Left colon (tissue), 2 donors: ENCODE results near the gene CHST9. TPM values are rescaled to one million over a fixed set of nuclear protein-coding genes. Genes with fewer than 3 reads are reported as not detected.
"Not testable (repeated sequence)": the region's sequence is repeated elsewhere in the genome, so short reads cannot be mapped to it uniquely, and the experiment has no call there.

Source experiments
- ATAC-seq: fragments of 200-7000 bp; cut with Tn5 transposase; one replicate; pipeline ENCODE4 v1.9.1; 2020; ENCODE audit warnings: mild to moderate bottlenecking, moderate library complexity
- DNase-seq, 2 donors: peaks; one replicate each; pipeline ENCODE4 v3.0.0-alpha.2; 2020
- intact Hi-C, 2 donors: fragments of 100-400 bp; cut with DNase I in 1 of 2; cut with micrococcal nuclease in 1 of 2; formaldehyde crosslinking; loops; one replicate each; pipeline versions ENCODE4 v1.11.2 to v1.14.0; 2022; cut with DNase I, micrococcal nuclease
- long read RNA-seq: library from polyadenylated mRNA; unstranded; transcript quantifications from one replicate; pipeline ENCODE4 v2.0.0, GENCODE V29; 2021
- total RNA-seq, 2 donors: library from RNA; stranded (reverse); fragmentation: NEBNext Ultra II Directional; extraction: Animal tissue kit (Norgen Biotek cat#: 25700); gene quantifications; one replicate each; pipeline ENCODE4 v1.2.1, GENCODE V29; 2021
- donor health status: DM: no; HTN: no; CAD: no.
- donor health status: DM: yes; HTN: yes; CAD: no.

The CHST9 gene, protein sequence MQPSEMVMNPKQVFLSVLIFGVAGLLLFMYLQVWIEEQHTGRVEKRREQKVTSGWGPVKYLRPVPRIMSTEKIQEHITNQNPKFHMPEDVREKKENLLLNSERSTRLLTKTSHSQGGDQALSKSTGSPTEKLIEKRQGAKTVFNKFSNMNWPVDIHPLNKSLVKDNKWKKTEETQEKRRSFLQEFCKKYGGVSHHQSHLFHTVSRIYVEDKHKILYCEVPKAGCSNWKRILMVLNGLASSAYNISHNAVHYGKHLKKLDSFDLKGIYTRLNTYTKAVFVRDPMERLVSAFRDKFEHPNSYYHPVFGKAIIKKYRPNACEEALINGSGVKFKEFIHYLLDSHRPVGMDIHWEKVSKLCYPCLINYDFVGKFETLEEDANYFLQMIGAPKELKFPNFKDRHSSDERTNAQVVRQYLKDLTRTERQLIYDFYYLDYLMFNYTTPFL
- total RNA-seq = under 1 TPM in 1 of 2 donors, not detected in 1; 0.20 TPM
- long read RNA-seq = 0 reads

DNA sequence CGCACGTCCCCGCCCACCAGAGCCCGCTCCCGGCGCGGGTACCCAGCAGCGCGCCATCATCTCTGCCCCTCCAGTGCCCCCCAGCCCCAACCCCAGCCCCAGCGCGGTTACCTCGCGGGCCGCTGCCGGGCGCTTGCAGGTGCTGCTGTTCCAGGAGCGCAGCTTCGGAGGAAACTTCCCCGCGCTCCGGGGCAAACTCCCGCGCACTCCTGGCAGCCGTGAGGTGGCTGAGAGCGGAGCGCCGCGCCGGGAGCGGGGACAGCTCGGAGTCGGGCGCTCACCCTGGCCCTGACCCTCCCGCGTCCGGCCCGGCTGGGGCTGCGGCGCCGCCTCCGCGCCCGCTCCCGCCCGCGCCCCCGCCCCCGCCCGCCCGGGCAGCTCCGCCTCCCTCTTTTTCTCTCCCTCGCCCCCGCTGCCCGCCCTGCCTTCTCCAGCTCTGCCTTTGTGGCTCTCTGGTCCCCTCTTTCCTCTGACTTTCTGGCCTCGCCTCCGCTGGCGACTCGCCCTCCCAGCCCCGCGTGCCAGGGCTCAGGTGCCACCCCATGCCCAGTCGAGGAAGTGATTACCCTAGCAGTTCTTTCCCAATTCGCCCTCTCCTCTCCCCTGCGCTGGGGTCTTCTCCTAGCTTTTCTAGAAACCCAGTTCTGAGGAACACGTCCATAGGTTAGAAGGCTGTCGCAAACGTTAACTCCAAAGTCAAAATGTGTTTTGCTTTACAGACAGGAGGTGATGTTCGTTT is at the start of gene CHST9:
Gene CHST9 (minus strand): TSS at position 284 of the 739 bp plus-strand sequence. CDS start 42,499 bp downstream, outside the sequence.
- no peak for ATAC-seq
- intact Hi-C loops = no loop called here
- no peak for DNase-seq

DNA sequence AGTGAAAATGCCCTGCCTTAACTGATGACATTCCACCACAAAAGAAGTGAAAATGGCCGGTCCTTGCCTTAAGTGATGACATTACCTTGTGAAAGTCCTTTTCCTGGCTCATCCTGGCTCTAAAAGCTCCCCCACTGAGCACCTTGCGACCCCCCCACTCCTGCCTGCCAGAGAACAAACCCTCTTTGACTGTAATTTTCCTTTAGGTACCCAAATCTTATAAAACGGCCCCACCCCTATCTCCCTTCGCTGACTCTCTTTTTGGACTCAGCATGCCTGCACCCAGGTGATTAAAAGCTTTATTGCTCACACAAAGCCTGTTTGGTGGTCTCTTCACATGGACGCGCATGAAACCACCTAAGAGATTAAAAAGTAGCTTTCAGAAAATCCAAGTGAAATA is 47.2 kb upstream of the CHST9 start:
- DNase-seq, ATAC-seq: not testable (repeated sequence)
- intact Hi-C loops = loop anchor here in 1 of 2 donors (10.0 kb wide), 1 partner anchor 62 kb away; no protein-coding TSS in a partner anchor

DNA sequence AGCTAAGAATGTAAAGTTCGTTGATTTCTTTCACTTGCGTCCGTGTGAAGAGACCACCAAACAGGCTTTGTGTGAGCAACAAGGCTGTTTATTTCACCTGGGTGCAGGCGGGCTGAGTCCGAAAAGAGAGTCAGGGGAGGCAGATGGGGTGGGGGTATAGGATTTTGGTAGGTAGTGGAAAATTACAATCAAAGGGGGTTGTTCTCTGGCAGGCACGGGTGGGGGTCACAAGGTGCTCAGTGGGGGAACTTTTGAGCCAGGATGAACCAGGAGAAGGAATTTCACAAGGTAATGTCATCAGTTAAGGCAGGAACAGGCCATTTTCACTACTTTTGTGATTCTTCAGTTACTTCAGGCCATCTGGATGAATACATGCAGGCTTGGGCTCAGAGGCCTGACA is 46.6 kb upstream of the CHST9 start:
- ATAC-seq, DNase-seq: not testable (repeated sequence)
- intact Hi-C loops = loop anchor here in 1 of 2 donors (10.0 kb wide), 1 partner anchor 63 kb away; no protein-coding TSS in a partner anchor

DNA sequence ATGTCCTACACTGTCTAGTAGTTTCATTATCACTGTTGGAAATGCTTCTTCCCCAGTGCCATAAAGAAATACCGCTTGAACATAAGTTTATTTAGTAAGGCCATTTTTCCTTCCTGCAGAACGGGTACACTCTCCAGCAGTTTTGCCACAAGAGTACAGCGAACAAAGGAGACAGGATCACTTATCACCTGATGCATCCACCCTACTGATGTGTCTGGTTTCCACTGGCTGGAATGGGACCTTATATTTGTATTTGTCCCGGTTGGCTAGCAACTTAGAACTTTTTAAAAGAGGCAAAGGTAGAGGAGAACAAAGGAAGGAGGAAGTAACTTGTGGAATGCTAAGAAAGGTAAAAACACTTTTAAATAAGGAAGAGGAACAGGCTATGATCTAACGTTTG is 46.1 kb upstream of the CHST9 start:
- ATAC-seq, DNase-seq: not testable (repeated sequence)
- intact Hi-C loops = loop anchor here in 1 of 2 donors (10.0 kb wide), 1 partner anchor 64 kb away; no protein-coding TSS in a partner anchor

DNA sequence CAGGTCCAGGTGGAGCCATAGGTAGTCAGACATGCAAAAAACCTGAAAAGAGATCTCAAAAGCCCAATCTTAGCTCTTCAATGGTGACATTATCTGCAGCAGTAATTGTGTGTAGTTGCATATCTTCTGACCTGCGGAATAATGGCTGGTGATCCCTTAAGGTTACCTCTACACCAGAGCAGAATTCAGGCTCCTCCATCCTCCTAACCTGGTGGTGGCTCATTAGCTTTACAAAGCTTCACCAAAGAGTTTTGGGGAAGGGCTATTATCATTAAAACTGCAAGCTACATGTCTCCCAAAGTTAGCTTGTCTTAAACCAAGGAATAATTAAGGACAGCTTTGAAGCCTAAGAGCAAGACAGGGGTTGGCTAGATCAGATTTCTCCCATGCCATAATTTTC is 42.6 kb upstream of the CHST9 start:
- no peak for ATAC-seq
- intact Hi-C loops = no loop called here
- no peak for DNase-seq

DNA sequence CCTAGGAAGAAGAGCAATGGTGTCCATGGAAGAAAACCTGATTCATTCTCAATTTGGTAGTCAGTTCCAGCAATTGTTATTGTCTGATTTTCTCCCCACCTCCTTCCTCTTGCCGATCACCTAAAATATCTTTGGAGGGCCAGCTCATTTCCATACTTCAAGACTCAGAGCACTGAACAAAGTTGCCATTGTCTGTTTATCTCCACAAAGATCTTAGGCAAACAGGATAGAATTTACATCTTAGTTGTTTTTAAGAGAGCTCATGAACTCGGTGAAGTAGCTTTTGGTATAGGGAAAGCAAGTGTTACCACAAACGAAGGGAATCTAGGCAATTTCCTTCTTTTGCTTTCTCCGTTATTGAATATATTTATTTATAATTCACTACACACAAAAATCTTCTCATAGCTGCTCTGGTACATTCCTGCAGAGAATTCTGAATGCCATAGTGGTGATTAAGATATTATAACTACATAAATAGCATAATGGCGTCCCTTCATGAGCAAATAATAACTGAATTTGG is 41.5 kb upstream of the CHST9 start:
- ATAC-seq = no peak
- no peak for DNase-seq
- intact Hi-C loops = no loop called here

DNA sequence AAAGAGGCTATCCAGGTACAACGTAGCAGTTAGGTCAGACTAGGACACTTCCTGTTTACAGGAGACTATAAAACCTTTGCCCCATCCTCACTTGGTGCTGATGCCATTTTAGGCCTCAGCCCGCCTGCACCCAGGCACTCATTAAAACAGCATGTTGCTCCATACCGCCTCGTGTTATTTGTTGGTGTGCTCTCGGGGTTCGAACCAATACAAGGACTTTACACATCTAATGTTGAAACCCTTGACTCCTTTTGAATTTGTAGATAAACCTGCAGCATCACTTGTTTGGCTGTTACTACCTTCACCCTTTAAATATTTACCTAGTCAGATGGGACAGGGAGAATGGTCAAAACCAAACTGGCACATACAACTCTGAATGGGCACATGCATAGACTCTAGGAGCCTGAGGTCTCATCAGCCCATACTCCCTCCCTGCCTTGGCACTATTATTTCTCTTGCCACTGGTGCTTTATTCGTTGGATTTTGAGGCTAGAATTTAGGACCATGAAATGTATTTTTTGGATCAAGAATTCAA is 40.9 kb upstream of the CHST9 start:
- intact Hi-C loops = no loop called here
- DNase-seq (no peak), ATAC-seq (no peak)

DNA sequence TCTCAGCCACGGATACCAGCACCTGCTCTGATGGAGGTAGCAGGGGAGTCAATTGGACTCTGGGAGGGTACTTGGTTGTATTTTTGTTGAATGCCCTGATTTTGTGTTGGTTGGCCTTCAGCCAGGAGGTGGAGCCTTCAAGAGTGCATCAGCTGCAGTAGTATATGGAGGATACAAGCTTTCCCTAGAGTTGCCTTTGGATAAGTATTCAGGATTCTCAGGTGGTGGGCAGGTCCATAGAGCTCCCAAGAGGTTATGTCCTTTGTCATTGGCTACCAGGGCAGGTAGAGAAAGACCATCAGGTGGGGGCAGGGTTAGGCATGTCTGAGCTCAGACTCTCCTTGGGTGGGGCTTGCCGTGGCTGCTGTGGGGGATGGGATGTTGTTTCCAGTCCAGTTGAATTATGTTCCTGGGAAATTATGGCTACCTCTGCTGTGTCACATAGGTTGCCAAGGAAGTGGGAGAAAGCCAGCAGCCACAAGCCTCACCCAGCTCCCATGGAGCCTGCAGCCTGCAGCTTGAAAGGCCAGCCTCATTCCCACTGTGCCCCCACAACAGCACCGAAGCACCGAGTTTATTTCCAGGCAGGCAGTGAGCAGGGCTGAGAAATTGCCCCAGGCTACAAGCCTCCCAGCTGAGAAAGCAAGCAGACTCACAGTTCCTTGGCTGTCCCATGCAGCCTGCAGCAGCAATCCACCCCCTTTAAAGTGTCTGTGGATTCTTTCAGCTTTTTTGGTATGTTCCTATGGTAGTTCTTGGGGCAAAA is 38.6 kb upstream of the CHST9 start:
- DNase-seq (no peak), ATAC-seq (no peak)
- intact Hi-C loops = no loop called here

DNA sequence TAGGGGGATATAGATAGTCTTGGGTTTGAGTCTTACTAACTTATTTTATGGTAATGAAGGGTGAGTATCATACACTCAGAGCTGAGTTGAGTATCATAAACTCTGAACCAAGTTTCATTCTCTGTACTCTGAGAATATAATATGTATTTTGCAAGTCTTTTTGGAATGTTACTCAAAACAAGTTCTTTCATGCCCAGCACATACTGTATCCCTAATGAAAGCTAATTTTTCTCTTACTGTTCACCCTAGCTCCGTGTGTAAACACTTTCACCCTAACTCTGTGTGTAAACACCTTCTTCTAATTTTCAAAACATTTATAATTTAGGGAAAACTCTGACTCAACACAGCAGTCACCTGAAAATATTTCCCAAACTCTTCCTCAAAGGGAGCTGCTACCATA is 29.7 kb upstream of the CHST9 start:
- no peak for ATAC-seq
- no peak for DNase-seq
- intact Hi-C loops = no loop called here

DNA sequence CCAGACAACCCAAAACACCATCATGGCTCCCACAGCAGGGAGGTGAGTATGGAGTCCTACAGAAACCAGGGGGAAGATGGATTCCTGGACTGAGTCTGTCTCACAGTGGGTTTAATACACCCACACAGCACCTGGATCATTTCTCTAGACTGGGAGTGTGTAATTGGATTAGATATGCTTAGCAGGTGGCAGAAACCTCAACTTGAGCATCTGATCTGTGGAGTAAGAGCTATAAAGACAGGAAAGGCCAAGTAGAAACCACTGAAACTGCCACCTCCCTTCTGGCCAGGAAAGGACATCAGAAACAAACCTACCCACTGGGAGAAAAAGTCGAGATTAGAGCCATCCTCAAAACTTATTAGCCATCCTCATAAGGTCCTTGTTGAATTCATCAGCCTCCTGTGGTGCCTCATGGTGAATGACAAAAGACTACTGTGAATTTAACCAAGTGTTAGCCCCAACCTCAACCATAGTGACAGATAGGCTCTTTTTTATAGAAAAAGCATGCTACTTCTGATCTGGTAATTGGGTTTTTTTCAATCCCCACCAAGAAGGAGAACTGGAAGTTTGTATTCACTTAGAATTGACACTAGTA is 28.1 kb upstream of the CHST9 start:
- no peak for DNase-seq
- intact Hi-C loops = no loop called here
- ATAC-seq = no peak

DNA sequence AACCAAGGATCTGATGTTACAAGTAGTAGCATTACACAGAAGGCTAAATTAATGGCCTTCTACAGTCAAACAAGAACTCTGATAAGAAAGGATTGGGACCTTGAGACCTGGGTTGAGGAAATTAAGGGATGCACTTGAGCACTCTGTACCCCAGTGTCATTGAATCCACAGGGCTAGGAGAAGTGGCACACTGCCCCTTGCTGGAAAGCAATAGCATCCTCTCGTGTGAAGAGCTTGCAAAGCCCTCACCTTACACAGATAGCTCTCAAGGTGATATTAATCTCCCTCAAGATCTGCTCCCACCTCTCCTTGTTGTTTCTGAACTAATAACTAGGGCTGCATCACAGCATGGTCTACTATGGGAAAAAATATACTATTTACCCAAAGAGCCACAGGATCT is 26.5 kb upstream of the CHST9 start:
- DNase-seq = no peak
- no peak for ATAC-seq
- intact Hi-C loops = no loop called here

DNA sequence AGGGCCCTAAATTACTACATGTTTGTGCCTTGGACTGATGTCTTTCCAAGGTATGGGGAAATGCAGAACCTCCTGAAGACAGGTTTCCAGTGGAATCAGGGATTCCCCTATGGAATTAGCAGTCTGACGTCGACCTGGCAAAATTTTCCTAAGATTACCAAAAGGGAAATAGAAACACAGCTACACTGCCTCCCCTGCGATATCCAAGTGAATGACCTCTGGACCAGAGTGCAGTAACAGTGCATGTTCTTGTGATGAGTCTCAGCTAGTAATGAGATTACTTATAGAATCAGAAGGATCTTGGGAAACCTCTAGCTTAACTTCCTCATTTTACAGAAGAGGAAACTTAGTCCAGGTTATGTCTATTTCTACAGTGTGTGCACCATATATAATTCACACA is 21.3 kb upstream of the CHST9 start:
- intact Hi-C loops = no loop called here
- no peak for ATAC-seq
- DNase-seq = no peak

DNA sequence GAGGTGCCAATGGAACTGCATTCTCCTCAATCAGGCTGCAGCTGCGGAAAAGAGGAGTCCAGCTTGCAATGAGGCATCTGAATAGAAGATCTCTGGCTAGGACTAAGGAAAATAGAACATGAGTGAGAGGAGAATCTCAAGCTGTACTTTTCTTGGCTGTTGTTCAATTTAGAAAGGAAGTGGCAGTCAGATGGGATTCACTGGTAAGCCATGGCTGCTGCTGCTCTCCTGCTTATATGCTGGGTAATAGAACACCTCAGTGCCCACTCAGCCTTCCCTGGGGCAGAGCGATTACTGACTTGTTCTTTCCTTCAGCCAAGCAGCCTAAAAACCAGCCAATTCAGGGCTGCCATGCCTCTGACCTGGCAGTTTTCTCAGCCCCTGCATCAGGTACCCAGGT is 17.6 kb upstream of the CHST9 start:
- ATAC-seq = no peak
- DNase-seq = no peak
- intact Hi-C loops = no loop called here

DNA sequence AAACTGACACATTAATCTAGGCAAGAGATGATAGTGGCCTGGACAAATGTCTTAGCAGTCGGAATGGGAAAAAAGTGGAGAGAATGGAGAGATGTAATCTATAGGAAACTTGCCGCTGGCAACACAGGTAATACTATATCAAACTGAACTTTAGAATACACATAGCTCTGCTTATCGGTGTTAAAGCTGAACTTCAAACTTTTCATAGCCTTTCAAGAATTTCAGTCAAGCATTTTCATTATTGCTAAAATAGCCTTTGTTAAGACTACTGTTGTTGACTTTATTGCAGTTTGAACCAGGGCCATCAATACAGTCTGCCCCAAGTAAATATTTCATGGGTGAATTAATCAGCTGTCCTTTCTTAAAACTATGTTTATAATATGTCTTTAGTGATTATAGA is 12.9 kb upstream of the CHST9 start:
- ATAC-seq (no peak), DNase-seq (no peak)
- intact Hi-C loops = no loop called here

DNA sequence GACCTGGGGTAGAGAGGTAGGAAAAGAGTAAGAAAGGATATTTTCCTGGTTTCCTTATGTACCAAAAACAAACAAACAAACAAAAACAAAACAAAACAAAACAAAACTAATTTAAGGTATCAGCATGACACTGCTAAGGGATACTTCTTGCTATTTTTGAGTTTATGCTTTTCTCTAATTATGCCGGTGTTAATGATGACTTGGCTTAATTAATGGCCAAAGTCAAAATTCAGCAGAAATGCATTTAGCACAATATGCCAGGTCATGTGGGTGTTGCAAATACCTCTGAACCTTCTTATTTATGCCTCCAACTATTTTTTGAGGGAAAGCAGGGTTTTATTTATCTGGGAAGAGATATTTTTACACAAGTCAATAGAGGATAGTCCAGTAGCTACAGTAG is 3.2 kb upstream of the CHST9 start:
- intact Hi-C loops = no loop called here
- no peak for ATAC-seq
- no peak for DNase-seq

DNA sequence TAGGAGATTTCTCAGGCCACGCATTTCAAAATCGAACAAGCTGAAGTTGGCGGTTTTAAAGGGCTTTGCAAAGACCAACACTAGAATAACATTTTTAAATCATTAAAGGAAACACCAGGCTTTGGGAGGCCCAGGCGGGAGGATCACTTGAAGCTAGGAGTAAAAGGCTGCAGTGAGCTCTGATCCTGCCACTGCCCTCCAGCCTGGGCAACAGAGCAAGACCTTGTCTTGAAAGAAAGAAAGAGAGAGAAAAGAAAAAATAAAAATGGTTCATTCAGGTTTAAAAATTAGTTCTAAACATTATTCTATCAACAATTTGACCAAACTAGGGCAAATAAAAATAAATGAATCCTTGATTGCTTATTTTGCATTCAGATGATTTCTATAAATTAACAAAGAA is 789 bp upstream of the CHST9 start:
- ATAC-seq (no peak), DNase-seq (no peak)
- intact Hi-C loops = no loop called here

DNA sequence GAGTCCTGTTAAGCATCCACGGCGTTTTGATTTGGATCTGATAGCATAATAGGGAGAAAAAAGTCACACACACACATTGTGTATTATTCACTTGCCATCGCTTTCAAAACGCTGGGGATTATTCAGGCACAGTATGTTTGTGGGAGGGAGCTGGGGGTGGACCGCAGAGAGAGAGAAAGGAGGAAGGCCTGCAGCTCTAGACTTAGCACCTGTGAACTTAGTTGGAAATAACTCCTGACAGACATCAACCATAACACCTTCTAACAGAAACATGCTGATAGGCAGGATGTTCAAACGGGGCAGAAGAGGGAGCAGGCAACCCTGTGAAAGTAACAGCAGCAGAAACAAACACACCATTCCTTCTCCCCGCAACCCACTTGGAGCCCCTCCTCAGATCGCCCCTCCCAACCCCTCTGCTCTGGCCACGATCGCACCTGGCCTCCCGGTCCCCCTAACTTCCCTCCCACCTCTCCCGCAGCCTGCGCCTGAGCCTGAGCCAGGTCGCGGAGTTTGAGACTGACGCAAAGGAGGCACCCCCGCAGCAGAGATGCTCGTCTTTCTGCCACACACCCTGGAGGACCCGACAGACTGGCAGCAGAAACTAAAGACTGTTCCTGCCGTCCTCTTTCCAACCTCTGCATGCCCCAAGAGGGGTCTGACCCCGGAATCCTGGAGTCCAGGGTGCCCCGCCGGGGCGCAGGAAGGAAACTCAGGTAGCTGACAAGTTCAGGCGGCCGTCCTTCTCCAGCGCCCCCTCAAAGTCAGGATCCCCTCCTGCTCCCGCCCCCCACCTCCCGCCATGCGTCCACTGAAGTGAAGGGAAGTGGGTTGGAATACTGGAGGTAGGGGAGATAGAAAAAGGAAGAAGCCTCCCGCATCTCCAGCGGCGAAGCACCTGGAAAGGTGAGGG is 738 bp downstream of the CHST9 start:
- no peak for ATAC-seq
- intact Hi-C loops = no loop called here
- no peak for DNase-seq
